Astrocyte (in vitro differentiated cells and primary cell): Measurements from ENCODE around the gene THRAP3. TPM values are rescaled to one million over a fixed set of nuclear protein-coding genes. Genes with fewer than 3 reads are reported as not detected.

Experiments
- DNase-seq: peaks from one replicate; pipeline ENCODE4 v3.0.0-alpha.2; 2010; ENCODE audit warnings: low read depth
- FAIRE-seq: peaks from 2 replicates; lab custom pipeline; 2011; peaks lifted over from hg19 to GRCh38; lab: Jason Lieb, UNC
- H2AFZ ChIP-seq: 2 replicates; pipeline ENCODE4 v1.6.0; 2012; ENCODE audit warnings: low read depth, low read length, inconsistent platforms
- H3K27ac ChIP-seq: 2 replicates; pipeline ENCODE4 v1.5.1; 2011; ENCODE audit warnings: low read depth, low read length, inconsistent platforms
- H3K27me3 ChIP-seq: 2 replicates; pipeline ENCODE4 v1.6.0; 2011; ENCODE audit warnings: low read length, inconsistent platforms; ENCODE audit not compliant: insufficient read depth
- H3K36me3 ChIP-seq: 2 replicates; pipeline ENCODE4 v1.5.1; 2011; ENCODE audit warnings: low read length, inconsistent platforms; ENCODE audit not compliant: insufficient read depth
- H3K4me1 ChIP-seq: 2 replicates; pipeline ENCODE4 v1.5.1; 2011; ENCODE audit warnings: low read length, inconsistent platforms; ENCODE audit not compliant: insufficient read depth
- H3K4me2 ChIP-seq: 2 replicates; pipeline ENCODE4 v1.6.0; 2012; ENCODE audit warnings: low read length, inconsistent platforms
- H3K4me3 ChIP-seq: 2 replicates; pipeline ENCODE4 v1.5.1; 2011; ENCODE audit warnings: low read depth, mild to moderate bottlenecking, low read length, inconsistent platforms; ENCODE audit not compliant: insufficient read depth
- H3K79me2 ChIP-seq: 2 replicates; pipeline ENCODE4 v1.6.0; 2012; ENCODE audit warnings: mild to moderate bottlenecking, low read length, inconsistent platforms; ENCODE audit not compliant: insufficient read depth
- H3K9ac ChIP-seq: 2 replicates; pipeline ENCODE4 v1.6.0; 2012; ENCODE audit warnings: mild to moderate bottlenecking, low read length, inconsistent platforms
- H3K9me3 ChIP-seq: 2 replicates; pipeline ENCODE4 v1.5.1; 2012; ENCODE audit warnings: low read depth, mild to moderate bottlenecking, low read length, inconsistent platforms; ENCODE audit not compliant: insufficient read depth
- H4K20me1 ChIP-seq: 2 replicates; pipeline ENCODE4 v1.6.0; 2012; ENCODE audit warnings: low read length, inconsistent platforms; ENCODE audit not compliant: insufficient read depth
- H3K27ac Mint-ChIP-seq: one replicate; pipeline ENCODE4 v1.8.0; 2021; ENCODE audit warnings: mild to moderate bottlenecking, mixed read lengths; ENCODE audit not compliant: unreplicated experiment
- H3K27me3 Mint-ChIP-seq: one replicate; pipeline ENCODE4 v1.8.0; 2021; ENCODE audit warnings: low read depth, mixed read lengths; ENCODE audit not compliant: unreplicated experiment
- H3K36me3 Mint-ChIP-seq: one replicate; pipeline ENCODE4 v1.8.0; 2021; ENCODE audit warnings: low read depth, mixed read lengths; ENCODE audit not compliant: unreplicated experiment
- H3K4me1 Mint-ChIP-seq: one replicate; pipeline ENCODE4 v1.8.0; 2021; ENCODE audit warnings: low read depth, mixed read lengths; ENCODE audit not compliant: unreplicated experiment
- H3K4me3 Mint-ChIP-seq: one replicate; pipeline ENCODE4 v1.8.0; 2021; ENCODE audit warnings: mild to moderate bottlenecking, moderate library complexity, mixed read lengths; ENCODE audit not compliant: unreplicated experiment
- H3K9me3 Mint-ChIP-seq: one replicate; pipeline ENCODE4 v1.8.0; 2021; ENCODE audit warnings: mild to moderate bottlenecking, mixed read lengths; ENCODE audit not compliant: unreplicated experiment
- CTCF ChIP-seq: IDR thresholded peaks from 2 replicates; pipeline ENCODE4 v1.5.1; 2011; ENCODE audit warnings: low read depth, mild to moderate bottlenecking, inconsistent platforms, low read length, moderate library complexity; ENCODE audit not compliant: insufficient read depth
- EZH2 ChIP-seq: IDR thresholded peaks from 2 replicates; pipeline ENCODE4 v1.6.1; 2012; ENCODE audit warnings: mild to moderate bottlenecking, low read length, inconsistent platforms; ENCODE audit not compliant: insufficient read depth
- total RNA-seq: library from RNA; stranded (reverse); gene quantifications from 2 replicates; pipeline ENCODE4 v1.2.1, GENCODE V29; 2021

Gene THRAP3
- total RNA-seq, 1 donor from 2014 or later: 109 TPM

- Mint-ChIP-seq H3K36me3 (no peaks in the 10 kb centered on the region), H3K9me3 (no peaks in the 10 kb centered on the region), H3K4me3 (no peak overlapping the region), H3K27ac (no peak overlapping the region), H3K27me3 (no peaks in the 10 kb centered on the region), H3K4me1 (peaks cover 1% of the 10 kb centered on the region)
- no peak for TF ChIP-seq EZH2
- Histone ChIP-seq H3K79me2 (no peaks in the 10 kb centered on the region), H3K27me3 (no peaks in the 10 kb centered on the region), H3K4me2 (no peak overlapping the region), H3K4me1 (no peaks in the 10 kb centered on the region), H2AFZ (no peak overlapping the region), H3K36me3 (no peaks in the 10 kb centered on the region), H3K9me3 (no peaks in the 10 kb centered on the region), H3K27ac (no peak overlapping the region), H3K4me3 (no peak overlapping the region), H4K20me1 (no peaks in the 10 kb centered on the region), H3K9ac (no peak overlapping the region)
- no peak for DNase-seq
- no peak for FAIRE-seq
These were observed 12.9 kb upstream of the THRAP3 start for GRCh38 chr1:36211307-36211706.

GRCh38 chr1:36211841-36212240 lies 12.4 kb upstream of the THRAP3 start:
- Histone ChIP-seq H3K27ac (no peak overlapping the region), H3K9ac (no peak overlapping the region), H3K27me3 (no peaks in the 10 kb centered on the region), H4K20me1 (no peaks in the 10 kb centered on the region), H3K79me2 (no peaks in the 10 kb centered on the region), H3K36me3 (no peaks in the 10 kb centered on the region), H3K4me2 (no peak overlapping the region), H3K9me3 (no peaks in the 10 kb centered on the region), H3K4me1 (no peaks in the 10 kb centered on the region), H2AFZ (no peak overlapping the region), H3K4me3 (no peak overlapping the region)
- H3K4me3 Mint-ChIP-seq: no peak overlapping the region
- H3K27me3 Mint-ChIP-seq: no peaks in the 10 kb centered on the region
- no peaks in the 10 kb centered on the region for H3K36me3 Mint-ChIP-seq
- no peak for DNase-seq
- no peak for TF ChIP-seq EZH2
- no peak for TF ChIP-seq CTCF
- H3K27ac Mint-ChIP-seq: no peak overlapping the region
- no peak for FAIRE-seq
- H3K9me3 Mint-ChIP-seq: no peaks in the 10 kb centered on the region
- H3K4me1 Mint-ChIP-seq: peaks cover 1% of the 10 kb centered on the region

- Histone ChIP-seq H3K27ac (no peak overlapping the region), H3K9me3 (no peaks in the 10 kb centered on the region), H2AFZ (no peak overlapping the region), H3K36me3 (no peaks in the 10 kb centered on the region), H3K9ac (no peak overlapping the region), H3K4me3 (no peak overlapping the region), H3K4me2 (no peak overlapping the region), H3K27me3 (no peaks in the 10 kb centered on the region), H3K79me2 (no peaks in the 10 kb centered on the region), H4K20me1 (no peaks in the 10 kb centered on the region), H3K4me1 (no peaks in the 10 kb centered on the region)
- Mint-ChIP-seq H3K36me3 (no peaks in the 10 kb centered on the region), H3K4me3 (no peak overlapping the region), H3K9me3 (no peaks in the 10 kb centered on the region), H3K27me3 (no peaks in the 10 kb centered on the region), H3K4me1 (peaks cover 1% of the 10 kb centered on the region), H3K27ac (no peak overlapping the region)
- no peak for TF ChIP-seq EZH2
- TF ChIP-seq CTCF: no peak
- FAIRE-seq (no peak), DNase-seq (no peak)
These were observed 11.5 kb upstream of the THRAP3 start for GRCh38 chr1:36212782-36213181.
